HG02973 (cell line): ENCODE measurements around the gene SLIT3.

Source experiments
- ATAC-seq: cut with Tn5 transposase; IDR thresholded peaks from one replicate; pipeline ENCODE4 v1.9.1; 2021; ENCODE audit warnings: moderate library complexity; ENCODE audit not compliant: unreplicated experiment

SLIT3 gene

GRCh38 chr5:168847511-168848073 lies 453.3 kb downstream of the SLIT3 start:
- no peak for ATAC-seq

- no peak for ATAC-seq
Measured at GRCh38 chr5:168844922-168845296, 456.0 kb downstream of the SLIT3 start.

GRCh38 chr5:168844016-168844921 lies 456.7 kb downstream of the SLIT3 start:
- ATAC-seq: no peak

- ATAC-seq: no peak
Measured at GRCh38 chr5:168843277-168844015, 457.5 kb downstream of the SLIT3 start.

- ATAC-seq: no peak
Measured at GRCh38 chr5:168842571-168843205, 458.3 kb downstream of the SLIT3 start.

GRCh38 chr5:168837852-168838251 lies 463.1 kb downstream of the SLIT3 start:
- no peak for ATAC-seq

GRCh38 chr5:168836603-168837231 lies 464.2 kb downstream of the SLIT3 start:
- ATAC-seq: no peak

GRCh38 chr5:168833936-168834335 lies 467.0 kb downstream of the SLIT3 start:
- ATAC-seq: no peak

- no peak for ATAC-seq
Measured at GRCh38 chr5:168833383-168833782, 467.6 kb downstream of the SLIT3 start.

- no peak for ATAC-seq
Measured at GRCh38 chr5:168832308-168832707, 468.6 kb downstream of the SLIT3 start.

- no peak for ATAC-seq
Measured at GRCh38 chr5:168831383-168831782, 469.6 kb downstream of the SLIT3 start.

GRCh38 chr5:168830833-168831232 lies 470.1 kb downstream of the SLIT3 start:
- no peak for ATAC-seq

GRCh38 chr5:168829922-168830417 lies 471.0 kb downstream of the SLIT3 start:
- no peak for ATAC-seq

GRCh38 chr5:168829044-168829443 lies 471.9 kb downstream of the SLIT3 start:
- no peak for ATAC-seq

- no peak for ATAC-seq
Measured at GRCh38 chr5:168827636-168828035, 473.3 kb downstream of the SLIT3 start.

GRCh38 chr5:168826246-168826725 lies 474.7 kb downstream of the SLIT3 start:
- ATAC-seq: no peak

- no peak for ATAC-seq
Measured at GRCh38 chr5:168822745-168823281, 478.1 kb downstream of the SLIT3 start.

- no peak for ATAC-seq
Measured at GRCh38 chr5:168822248-168822744, 478.6 kb downstream of the SLIT3 start.

GRCh38 chr5:168820874-168821273 lies 480.1 kb downstream of the SLIT3 start:
- no peak for ATAC-seq

GRCh38 chr5:168819004-168819621 lies 481.8 kb downstream of the SLIT3 start:
- ATAC-seq: no peak
